H1 (cell line): Measurements from ENCODE around the gene AMZ1. TPM values are rescaled to one million over a fixed set of nuclear protein-coding genes. Genes with fewer than 3 reads are reported as not detected.
A peak's percentile ranks its signal among the peaks of the same experiment; 100 is the strongest.

Source experiments
- CTCF ChIA-PET: fragments of 300-600 bp; sonication (Branson Sonifier 250); formaldehyde crosslinking; loops from one replicate; lab custom pipeline; 2021; ENCODE audit not compliant: partially characterized antibody; lab: Charles Lee
- POLR2A ChIA-PET: fragments of 300-600 bp; sonication (Branson Sonifier 250); formaldehyde crosslinking; loops from one replicate; lab custom pipeline; 2021; ENCODE audit warnings: inconsistent platforms; ENCODE audit not compliant: partially characterized antibody; lab: Charles Lee
- DNase-seq, 2 experiments: peaks; one replicate each; pipeline versions ENCODE4 v3.0.0 to v3.0.0-alpha.2; 2010 to 2022; ENCODE audit warnings: low spot score in 2 of 2, low read depth in 1 of 2, mixed read lengths in 1 of 2
- FAIRE-seq: peaks from 2 replicates; lab custom pipeline; 2011; peaks lifted over from hg19 to GRCh38; lab: Jason Lieb, UNC
- H2AFZ ChIP-seq: 2 replicates; pipeline ENCODE4 v1.8.1; 2012; ENCODE audit warnings: low read length, inconsistent platforms
- H2AK5ac ChIP-seq: 2 replicates; pipeline ENCODE4 v1.6.1; 2013; ENCODE audit warnings: low read depth, low read length
- H2BK120ac ChIP-seq: replicated peaks from 2 replicates; pipeline ENCODE3; 2013; ENCODE audit warnings: low read depth, low read length, inconsistent platforms
- H2BK12ac ChIP-seq: 2 replicates; pipeline ENCODE4 v1.6.1; 2013; ENCODE audit warnings: low read depth, low read length
- H2BK15ac ChIP-seq: 2 replicates; pipeline ENCODE4 v1.6.1; 2013; ENCODE audit warnings: low read length
- H2BK20ac ChIP-seq: 2 replicates; pipeline ENCODE4 v1.6.1; 2013; ENCODE audit warnings: low read length
- H2BK5ac ChIP-seq: 2 replicates; pipeline ENCODE4 v1.6.1; 2013; ENCODE audit warnings: low read depth, low read length
- H3K14ac ChIP-seq: 2 replicates; pipeline ENCODE4 v1.6.1; 2013; ENCODE audit warnings: inconsistent platforms; ENCODE audit not compliant: insufficient read length
- H3K18ac ChIP-seq: 2 replicates; pipeline ENCODE4 v1.6.1; 2013; ENCODE audit warnings: low read length; ENCODE audit errors: extremely low read depth
- H3K23ac ChIP-seq: 2 replicates; pipeline ENCODE4 v1.6.1; 2013; ENCODE audit warnings: inconsistent platforms; ENCODE audit not compliant: insufficient read length
- H3K23me2 ChIP-seq: 2 replicates; pipeline ENCODE4 v1.6.1; 2013; ENCODE audit warnings: low read depth, low read length
- H3K27ac ChIP-seq: 2 replicates; pipeline ENCODE4 v1.6.1; 2011; ENCODE audit warnings: low read depth, low read length, inconsistent platforms
- H3K27me3 ChIP-seq, 4 experiments: replicated peaks in 1 of 4; 1 replicate in 1 of 4; 2 replicates in 3 of 4; pipeline versions ENCODE4 v1.6.1 to v1.8.1; 2011 to 2013; ENCODE audit warnings: low read length in 3 of 4, mild to moderate bottlenecking in 3 of 4, inconsistent platforms in 2 of 4, mixed read lengths in 2 of 4, moderate library complexity in 1 of 4; ENCODE audit not compliant: control insufficient read depth in 3 of 4, insufficient read depth in 3 of 4; ENCODE audit errors: extremely low read depth in 1 of 4
- H3K36me3 ChIP-seq, 4 experiments: 2 replicates each; pipeline versions ENCODE4 v1.6.1 to v1.8.1; 2011 to 2013; ENCODE audit warnings: mild to moderate bottlenecking in 4 of 4, low read length in 3 of 4, moderate library complexity in 2 of 4, control low read depth in 1 of 4, inconsistent platforms in 1 of 4; ENCODE audit not compliant: insufficient read depth in 4 of 4, control insufficient read depth in 2 of 4
- H3K4ac ChIP-seq: replicated peaks from 2 replicates; pipeline ENCODE3; 2013; ENCODE audit warnings: low read length, low read depth, mixed read lengths, inconsistent platforms; ENCODE audit not compliant: insufficient read length
- H3K4me1 ChIP-seq, 4 experiments: replicated peaks in 1 of 4; 1 replicate in 1 of 4; 2 replicates in 3 of 4; pipeline versions ENCODE4 v1.6.1 to v1.8.1; 2011 to 2013; ENCODE audit warnings: low read length in 3 of 4, inconsistent platforms in 2 of 4, mixed read lengths in 1 of 4; ENCODE audit not compliant: insufficient read depth in 4 of 4, control insufficient read depth in 3 of 4
- H3K4me2 ChIP-seq, 2 experiments: 2 replicates each; pipeline versions ENCODE4 v1.6.1 to v1.8.1; 2011 to 2013; ENCODE audit warnings: low read depth in 2 of 2, low read length in 2 of 2, control low read depth in 1 of 2, inconsistent platforms in 1 of 2, mild to moderate bottlenecking in 1 of 2; ENCODE audit not compliant: insufficient read depth in 1 of 2
- H3K4me3 ChIP-seq, 4 experiments: fragments of 200-600, 300-600 bp in 1 of 4; sonication (generic), shearing (Covaris generic), sonication (Bioruptor Twin) in 1 of 4; 2 replicates each; pipeline versions ENCODE4 v1.5.1 to v1.8.1; 2011 to 2016; ENCODE audit warnings: low read length in 4 of 4, low read depth in 3 of 4, control low read depth in 2 of 4, inconsistent platforms in 2 of 4, mild to moderate bottlenecking in 2 of 4, mixed read lengths in 1 of 4, moderate library complexity in 1 of 4; ENCODE audit not compliant: insufficient read depth in 2 of 4; ENCODE audit errors: extremely low read depth in 1 of 4
- H3K56ac ChIP-seq: replicated peaks from 2 replicates; pipeline ENCODE3; 2013; ENCODE audit warnings: low read depth, mild to moderate bottlenecking, mixed read lengths, low read length, inconsistent platforms; ENCODE audit not compliant: insufficient read length
- H3K79me1 ChIP-seq: 2 replicates; pipeline ENCODE4 v1.6.1; 2013; ENCODE audit warnings: low read depth, low read length, control low read depth
- H3K79me2 ChIP-seq, 2 experiments: 2 replicates each; pipeline versions ENCODE4 v1.6.1 to v1.8.1; 2012 to 2013; ENCODE audit warnings: low read length in 2 of 2, mild to moderate bottlenecking in 2 of 2, inconsistent platforms in 1 of 2; ENCODE audit not compliant: insufficient read depth in 2 of 2, control insufficient read depth in 1 of 2
- H3K9ac ChIP-seq, 4 experiments: replicated peaks in 1 of 4; 1 replicate in 1 of 4; 2 replicates in 3 of 4; pipeline versions ENCODE4 v1.6.1 to v1.8.1; 2011 to 2013; ENCODE audit warnings: low read depth in 3 of 4, low read length in 3 of 4, control low read depth in 2 of 4, mild to moderate bottlenecking in 2 of 4, moderate library complexity in 2 of 4, inconsistent platforms in 1 of 4; ENCODE audit errors: extremely low read depth in 1 of 4
- H3K9me3 ChIP-seq, 2 experiments: 2 replicates each; pipeline versions ENCODE4 v1.6.1 to v1.8.1; 2012 to 2013; ENCODE audit warnings: mild to moderate bottlenecking in 2 of 2, moderate library complexity in 2 of 2, control low read depth in 1 of 2, inconsistent platforms in 1 of 2, low read depth in 1 of 2, low read length in 1 of 2, mixed read lengths in 1 of 2; ENCODE audit not compliant: insufficient read depth in 2 of 2
- H4K20me1 ChIP-seq, 2 experiments: replicated peaks in 1 of 2; 2 replicates each; pipeline versions ENCODE3 to v1.8.1; 2011 to 2013; ENCODE audit warnings: inconsistent platforms in 2 of 2, low read length in 2 of 2, mild to moderate bottlenecking in 1 of 2; ENCODE audit not compliant: insufficient read depth in 2 of 2, control insufficient read depth in 1 of 2
- H4K5ac ChIP-seq: 2 replicates; pipeline ENCODE4 v1.6.1; 2013; ENCODE audit warnings: low read length, low read depth, mixed read lengths, inconsistent platforms; ENCODE audit not compliant: insufficient read length
- H4K8ac ChIP-seq: 2 replicates; pipeline ENCODE4 v1.8.0; 2013; ENCODE audit warnings: mild to moderate bottlenecking, moderate library complexity, low read length, inconsistent platforms; ENCODE audit not compliant: insufficient read depth; ENCODE audit errors: extremely low read depth
- H4K91ac ChIP-seq: replicated peaks from 2 replicates; pipeline ENCODE3; 2013; ENCODE audit warnings: low read length, mixed read lengths, inconsistent platforms; ENCODE audit not compliant: insufficient read length
- BRCA1 ChIP-seq: IDR thresholded peaks from 2 replicates; pipeline ENCODE4 v1.6.1; 2012; ENCODE audit warnings: low read depth, low read length, improper control_type of control experiment
- HDAC2 ChIP-seq, 2 experiments: fragments of 300-600 bp in 1 of 2; sonication (generic) in 1 of 2; IDR thresholded peaks; 2 replicates each; pipeline ENCODE4 v1.6.1; 2011 to 2012; ENCODE audit warnings: low read depth in 2 of 2, low read length in 2 of 2, mild to moderate bottlenecking in 2 of 2, moderate library complexity in 2 of 2, borderline replicate concordance in 1 of 2, inconsistent platforms in 1 of 2
- KDM5A ChIP-seq: fragments of 200-600 bp; IDR thresholded peaks from 2 replicates; pipeline ENCODE4 v1.7.1; 2012; ENCODE audit warnings: mild to moderate bottlenecking, low read length, inconsistent platforms, mixed read lengths
- NRF1 ChIP-seq: IDR thresholded peaks from 2 replicates; pipeline ENCODE4 v1.6.1; 2011; ENCODE audit warnings: mild to moderate bottlenecking, low read depth, low read length, improper control_type of control experiment
- SIN3A ChIP-seq, 2 experiments: IDR thresholded peaks in 1 of 2; conservative IDR thresholded peaks in 1 of 2; 2 replicates each; pipeline ENCODE4 v1.6.1; 2011 to 2012; ENCODE audit warnings: low read length in 2 of 2, improper control_type of control experiment in 1 of 2, low read depth in 1 of 2, mild to moderate bottlenecking in 1 of 2
- SUZ12 ChIP-seq: fragments of 200-600 bp; sonication (generic); IDR thresholded peaks from 2 replicates; pipeline ENCODE4 v1.6.1; 2012; ENCODE audit warnings: mild to moderate bottlenecking, inconsistent platforms, low read length, moderate library complexity, mixed read lengths
- WGBS, 2 experiments: shearing (Covaris generic) in 1 of 2; methylation state at CpG; one replicate each; pipeline versions ENCODE4 v1.1.6 to v1.1.7; 2013 to 2015; ENCODE audit warnings: low lambda C conversion rate in 2 of 2, mixed read lengths in 2 of 2, inconsistent platforms in 1 of 2, low coverage in 1 of 2, missing lambda C conversion rate in 1 of 2; ENCODE audit not compliant: insufficient replicate concordance in 2 of 2, insufficient coverage in 1 of 2, insufficient read length in 1 of 2; ENCODE audit errors: extremely low coverage in 1 of 2, missing lambda C conversion rate in 1 of 2; 5-methylcytosine and 5-hydroxymethylcytosine counted together
- polyA plus RNA-seq, 7 experiments: library from polyadenylated mRNA; depleted of rRNA in 3 of 7; stranded (reverse) in 5 of 7; unstranded in 2 of 7; fragments of >200 nt in 5 of 7; fragments of 200-250 nt in 2 of 7; gene quantifications; 1 replicate in 5 of 7; 2 replicates in 1 of 7; 4 replicates in 1 of 7; pipeline versions ENCODE4 v1.2.1 to v1.2.3, GENCODE V29; 2011 to 2013; ENCODE audit warnings: missing spikeins in 2 of 7, mixed read lengths in 2 of 7
- total RNA-seq: library from RNA; stranded (reverse); fragmentation: NEBNext Ultra II Directional; extraction: Animal tissue kit (Norgen Biotek cat#: 25700); gene quantifications from 2 replicates; pipeline ENCODE4 v1.2.1, GENCODE V29; 2021
- TF ChIP-seq, protein P1 (sequence below): IDR thresholded peaks from 2 replicates; pipeline ENCODE4 v1.6.1; 2012; ENCODE audit warnings: inconsistent platforms

Gene AMZ1
- total and polyA plus RNA-seq, 2 of the 8 experiments (the other 6 are each of a cell fraction or from before 2014, with no cell fraction given), result 0.59 to 1.4 TPM

DNA sequence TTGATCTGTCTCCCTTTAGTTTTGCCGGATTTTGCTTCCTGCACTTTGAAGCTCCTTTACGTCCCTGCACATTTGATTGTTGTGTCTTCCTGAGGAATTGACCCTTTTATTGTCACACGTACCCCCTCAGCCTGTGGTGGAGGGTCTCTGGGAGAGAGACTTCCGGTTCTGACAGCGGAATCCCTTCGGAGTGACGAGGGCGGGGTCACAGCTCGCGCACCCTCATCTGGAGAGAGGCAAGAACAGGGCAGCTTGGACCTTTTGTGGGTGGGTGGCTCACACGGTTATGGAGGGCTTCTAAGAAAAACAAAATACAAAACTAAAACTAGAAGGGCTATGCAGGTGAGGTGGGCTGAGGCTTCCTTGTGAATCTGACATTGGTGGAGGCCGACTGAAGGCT lies 26.0 kb downstream of the AMZ1 start:
- 89% methylated on average over 12 of the region's 12 CpGs; no CpG with 5 or more reads in 1 of the 2 experiments for WGBS, 2 experiments
- Histone ChIP-seq H3K4me3 (no peak overlapping the region), H3K27me3 (no peaks in the 10 kb centered on the region), H2AFZ (no peak overlapping the region), H3K36me3 (peaks cover 0 to 9% (median 8%) of the 10 kb centered on the region in 4 experiments; a peak in 4 of 8 replicates), H4K8ac (no peak overlapping the region), H3K23me2 (no peaks in the 10 kb centered on the region), H3K14ac (no peak overlapping the region), H4K20me1 (peaks cover 1 to 4% of the 10 kb centered on the region in 2 experiments), H3K56ac (no peak overlapping the region), H3K18ac (no peak overlapping the region), H3K23ac (no peak overlapping the region), H3K79me1 (no peaks in the 10 kb centered on the region; the same call in 1 of the 2 replicates), H2BK20ac (no peak overlapping the region), H2BK120ac (no peak overlapping the region), H3K4me2 (no peak overlapping the region), H3K27ac (no peak overlapping the region), H2AK5ac (no peak overlapping the region), H4K91ac (no peak overlapping the region), H2BK5ac (no peak overlapping the region; the same call in 1 of the 2 replicates), H3K9me3 (no peaks in the 10 kb centered on the region), H4K5ac (no peak overlapping the region), H3K9ac (no peak overlapping the region), H3K4ac (no peak overlapping the region), H2BK12ac (no peak overlapping the region), H3K4me1 (peaks cover 0 to 5% (median under 1%) of the 10 kb centered on the region in 4 experiments; a peak in 3 of 7 replicates), H2BK15ac (0 out of 2 replicates have a peak overlapping the region, but pooled peaks have one; percentile 61), H3K79me2 (no peaks in the 10 kb centered on the region)
- TF ChIP-seq BRCA1 (no peak), NRF1 (no peak), HDAC2 (IDR thresholded peaks at IDR 0.05; ENCODE audit: borderline replicate concordance in 1 of 2, low read depth in 2 of 2, low read length in 2 of 2) (no peak), SUZ12 (no peak), KDM5A (no peak), SIN3A (conservative IDR thresholded peaks at IDR 0.05 in 1 of 2, IDR thresholded peaks at IDR 0.05 in 1 of 2; ENCODE audit: low read depth in 1 of 2, low read length in 2 of 2) (no peak)
- TF ChIP-seq, protein P1, sequence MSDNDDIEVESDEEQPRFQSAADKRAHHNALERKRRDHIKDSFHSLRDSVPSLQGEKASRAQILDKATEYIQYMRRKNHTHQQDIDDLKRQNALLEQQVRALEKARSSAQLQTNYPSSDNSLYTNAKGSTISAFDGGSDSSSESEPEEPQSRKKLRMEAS, result no peak
- no peak for FAIRE-seq
- CTCF ChIA-PET, result interaction anchor here (0.8 to 9.1 kb wide), 17 partner anchors 10 to 263 kb away, joined by 3 to 92 read pairs (median 7); partner anchors contain the start of gene AMZ1
- POLR2A ChIA-PET, result interaction anchor here (0.6 kb wide), 1 partner anchor 609 kb away, joined by 4 read pairs; no protein-coding TSS in a partner anchor
- no peak for DNase-seq
